Posterior cingulate gyrus (tissue), 11 donors: ENCODE data around the gene PPP2R2B.

Experiments
- DNase-seq, 10 donors: peaks; one replicate each; pipeline versions ENCODE4 v3.0.0 to v3.0.0-alpha.2; 2020 to 2021; ENCODE audit warnings: mixed read lengths in 3 of 10
- intact Hi-C: fragments of 100-400 bp; cut with DNase I; formaldehyde crosslinking; loops from one replicate; pipeline ENCODE4 v1.15.1; 2023

PPP2R2B gene

GRCh38 chr5:146710348-146710747, 168.2 kb downstream of the PPP2R2B start:
- intact Hi-C loops: no loop called here
- no peak for DNase-seq

- peak in 1 of 10 donors; percentile 75 for DNase-seq
- intact Hi-C loops: no loop called here
These were observed 171.2 kb downstream of the PPP2R2B start for GRCh38 chr5:146707316-146707715.

- intact Hi-C loops: no loop called here
- DNase-seq: peak in 3 of 10 donors; percentile 44 to 83 (median 80)
These were observed 172.1 kb downstream of the PPP2R2B start for GRCh38 chr5:146706321-146706972.

GRCh38 chr5:146704949-146705665, 173.4 kb downstream of the PPP2R2B start:
- no peak for DNase-seq
- intact Hi-C loops: no loop called here

- no peak for DNase-seq
- intact Hi-C loops: no loop called here
These were observed 174.7 kb downstream of the PPP2R2B start for GRCh38 chr5:146703899-146704298.

GRCh38 chr5:146703499-146703898, 175.1 kb downstream of the PPP2R2B start:
- intact Hi-C loops: no loop called here
- DNase-seq: no peak

- peak in 5 of 10 donors; percentile 26 to 85 (median 68) for DNase-seq
These were observed 178.7 kb downstream of the PPP2R2B start for GRCh38 chr5:146699664-146700418.

GRCh38 chr5:146699138-146699537, 179.4 kb downstream of the PPP2R2B start:
- intact Hi-C loops: no loop called here
- DNase-seq: no peak

More at GRCh38 chr5:146699664-146700418, 178.7 kb downstream of the PPP2R2B start:
- intact Hi-C loops: no loop called here

- intact Hi-C loops: no loop called here
These were observed 179.9 kb downstream of the PPP2R2B start for GRCh38 chr5:146698651-146699050.

GRCh38 chr5:146697211-146697610, 181.3 kb downstream of the PPP2R2B start:
- DNase-seq: no peak
- intact Hi-C loops: no loop called here

More at GRCh38 chr5:146698651-146699050, 179.9 kb downstream of the PPP2R2B start:
- no peak for DNase-seq

- intact Hi-C loops: no loop called here
- DNase-seq: no peak
These were observed 182.9 kb downstream of the PPP2R2B start for GRCh38 chr5:146695646-146696045.

GRCh38 chr5:146690880-146691355, 187.6 kb downstream of the PPP2R2B start:
- DNase-seq: peak in 6 of 10 donors; percentile 26 to 85 (median 44)
- intact Hi-C loops: no loop called here

GRCh38 chr5:146687630-146688029, 190.9 kb downstream of the PPP2R2B start:
- intact Hi-C loops: no loop called here
- DNase-seq: no peak

GRCh38 chr5:146683861-146684260, 194.7 kb downstream of the PPP2R2B start:
- no peak for DNase-seq
- intact Hi-C loops: no loop called here

- peak in 1 of 10 donors; percentile 67 for DNase-seq
- intact Hi-C loops: no loop called here
These were observed 195.5 kb downstream of the PPP2R2B start for GRCh38 chr5:146682899-146683532.

GRCh38 chr5:146681585-146682105, 196.9 kb downstream of the PPP2R2B start:
- intact Hi-C loops: no loop called here
- no peak for DNase-seq

- intact Hi-C loops: no loop called here
- no peak for DNase-seq
These were observed 197.5 kb downstream of the PPP2R2B start for GRCh38 chr5:146680846-146681584.

- intact Hi-C loops: no loop called here
- DNase-seq: no peak
These were observed 202.9 kb downstream of the PPP2R2B start for GRCh38 chr5:146675636-146676035.

GRCh38 chr5:146672866-146673265, 205.7 kb downstream of the PPP2R2B start:
- intact Hi-C loops: no loop called here
- no peak for DNase-seq
